ENCODE measurements around the gene ABCD1.

The ABCD1 gene

DNA sequence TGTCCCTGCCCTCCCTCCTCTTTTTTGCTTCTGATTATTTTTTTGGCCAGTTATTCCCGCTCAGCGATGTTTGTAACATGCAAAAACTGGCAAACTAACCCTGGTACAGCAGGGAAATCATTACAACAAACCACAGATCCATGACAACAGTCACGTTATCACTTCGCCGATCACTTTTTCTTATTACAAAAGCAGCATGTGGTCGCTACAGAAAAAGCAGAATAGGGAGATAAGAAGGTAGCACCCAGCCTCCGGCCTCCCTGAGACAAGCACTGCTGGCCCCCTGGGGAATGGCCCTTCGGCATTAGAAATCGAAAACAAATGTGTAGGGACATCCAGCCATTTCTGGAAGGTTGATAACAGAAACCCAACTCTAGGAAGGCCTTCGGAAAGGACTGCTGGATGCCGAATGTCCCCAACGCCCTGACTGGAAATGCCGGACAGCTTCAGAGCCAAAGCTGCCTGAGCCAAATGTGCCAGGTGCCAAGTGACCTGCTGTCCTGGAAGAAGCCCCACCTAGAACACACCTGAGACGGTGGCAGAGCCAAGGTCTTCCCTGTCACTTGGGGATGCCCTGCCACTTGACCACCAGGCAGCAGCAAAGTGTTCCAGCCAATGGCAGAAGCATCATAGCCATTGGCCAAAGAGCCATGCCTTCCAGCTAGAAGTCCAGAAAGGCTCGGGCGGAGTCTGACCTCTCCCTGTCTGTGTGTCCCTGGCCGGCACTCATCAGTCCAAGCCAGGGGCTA, 66.6 kb downstream of the ABCD1 start:
- no peak for DNase-seq (ENCODE audit: low read depth, low spot score)

- DNase-seq (ENCODE audit: low read depth, low spot score) = no peak
These were observed 67.7 kb downstream of the ABCD1 start for GRCh38 chrX:153792368-153792767.

DNA sequence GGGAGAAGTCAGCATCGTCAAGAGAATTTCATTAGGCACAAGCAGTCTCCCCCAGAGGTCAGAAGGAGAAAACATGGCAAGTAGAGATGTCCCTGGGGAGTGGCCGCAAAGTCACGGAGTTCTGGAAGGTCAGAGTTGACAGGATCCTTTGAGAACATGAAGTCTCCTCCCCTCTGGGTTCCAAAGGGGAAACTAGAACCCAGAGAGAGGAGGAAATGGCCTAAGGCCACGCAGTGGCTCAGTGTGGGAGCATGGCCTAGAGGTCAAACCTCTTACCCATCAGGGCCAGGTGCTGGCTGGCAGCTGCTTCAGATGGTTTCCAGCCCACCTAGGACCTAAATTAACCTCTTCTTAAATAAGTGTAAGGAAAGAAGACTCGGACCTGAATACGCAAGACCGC, 68.6 kb downstream of the ABCD1 start:
- DNase-seq (ENCODE audit: low read depth, low spot score) = no peak

Data from activated naive CD8-positive, alpha-beta T cell treated with anti-CD3 and anti-CD28 coated beads, Interleukin-2, amount 50 U/mL, for 16 hours (primary cell).